GM18507 (cell line): ENCODE data around the gene ATXN1.
A peak's percentile ranks its signal among the peaks of the same experiment; 100 is the strongest.

Source experiments
- DNase-seq: peaks from one replicate; pipeline ENCODE4 v3.0.0; 2011; ENCODE audit warnings: low read depth; ENCODE audit not compliant: insufficient read length; ENCODE audit errors: extremely low spot score
- FAIRE-seq: peaks from 2 replicates; lab custom pipeline; 2011; peaks lifted over from hg19 to GRCh38; lab: Jason Lieb, UNC

The ATXN1 gene

DNA sequence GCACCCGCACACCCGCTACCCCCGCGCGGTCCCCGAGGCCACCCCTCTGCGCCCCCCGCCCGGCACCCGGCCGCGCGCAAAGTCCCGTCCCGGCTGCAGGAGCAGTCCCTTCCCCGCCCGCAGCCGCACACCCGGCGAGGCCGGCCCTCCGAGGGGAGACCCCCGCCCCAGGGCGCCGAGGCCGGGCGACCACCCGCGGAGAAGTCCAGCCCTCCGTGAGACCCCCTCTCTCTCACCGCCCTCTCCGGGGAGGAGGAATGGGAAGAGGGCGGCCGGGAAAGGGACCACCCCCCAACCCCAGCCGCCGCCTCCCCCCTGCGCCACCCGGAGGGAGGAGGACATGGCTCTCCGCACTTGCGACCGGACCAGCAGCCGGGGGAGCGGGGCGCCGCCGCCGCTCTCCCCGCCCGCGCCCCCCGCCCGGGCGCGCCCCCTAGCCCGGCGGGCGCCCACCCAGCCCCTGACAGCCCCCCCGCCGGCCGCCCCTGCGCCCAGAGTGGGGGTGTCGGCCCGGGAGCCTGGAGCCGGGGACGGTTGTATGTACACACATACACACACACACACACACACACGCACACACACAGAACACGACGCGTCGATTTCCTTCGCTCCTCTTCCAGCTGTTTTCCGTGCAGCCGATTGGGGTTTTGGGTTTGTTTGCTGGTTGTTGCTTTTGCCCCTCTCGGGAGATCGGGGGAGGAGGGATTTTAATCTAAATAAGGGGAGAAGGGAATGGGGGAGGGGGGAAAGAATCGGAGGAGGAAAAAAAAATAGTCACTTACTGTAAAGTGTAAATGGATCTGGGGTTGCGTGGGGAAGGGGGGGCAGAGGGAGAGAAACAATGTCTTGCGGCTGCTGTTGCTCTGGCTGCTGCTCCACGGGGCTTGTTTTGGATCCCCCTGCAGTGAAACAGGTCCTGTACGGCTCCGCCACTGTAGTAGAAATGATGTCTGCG lies at the start of gene ATXN1:
Gene ATXN1, minus strand, starts transcription at position 945 of the 955 bp plus-strand sequence.
- FAIRE-seq (peak; percentile 47), DNase-seq (no peak)

- FAIRE-seq, result no peak
Observed at GRCh38 chr6:16810411-16810810, 49.2 kb upstream of the ATXN1 start.

DNA sequence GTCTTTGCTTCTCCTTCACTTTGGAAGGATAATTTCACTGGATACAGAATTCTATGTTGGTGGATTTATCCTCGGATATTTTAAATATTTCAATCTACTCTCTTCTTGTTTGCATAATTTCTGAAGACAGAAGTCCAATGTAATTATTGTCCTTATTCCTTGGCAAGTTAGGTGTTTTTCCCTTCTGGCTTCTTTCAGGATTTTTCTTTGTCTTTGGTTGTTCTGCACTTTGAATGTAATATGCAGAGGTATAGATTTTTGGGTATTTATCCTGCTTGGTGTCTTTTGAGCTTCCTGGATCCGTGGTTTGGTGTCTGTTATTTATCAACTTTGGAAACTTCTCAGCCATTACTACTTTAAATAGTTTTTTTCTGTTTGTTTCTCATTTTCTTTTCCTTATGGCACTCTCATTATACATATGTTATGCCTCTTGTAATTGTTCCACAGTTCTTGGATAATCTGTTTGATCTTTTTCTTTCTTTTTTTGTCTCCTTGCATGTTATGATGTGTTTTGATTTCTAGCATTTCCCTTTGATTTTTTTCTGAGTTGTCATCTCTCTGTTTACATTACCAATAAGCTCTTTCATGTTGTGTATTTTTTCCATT lies 48.6 kb upstream of the ATXN1 start:
- DNase-seq (no peak), FAIRE-seq (no peak)

More at GRCh38 chr6:16810411-16810810, 49.2 kb upstream of the ATXN1 start:
- no peak for DNase-seq

GRCh38 chr6:16807956-16808355 lies 46.7 kb upstream of the ATXN1 start:
- FAIRE-seq (no peak), DNase-seq (no peak)

DNA sequence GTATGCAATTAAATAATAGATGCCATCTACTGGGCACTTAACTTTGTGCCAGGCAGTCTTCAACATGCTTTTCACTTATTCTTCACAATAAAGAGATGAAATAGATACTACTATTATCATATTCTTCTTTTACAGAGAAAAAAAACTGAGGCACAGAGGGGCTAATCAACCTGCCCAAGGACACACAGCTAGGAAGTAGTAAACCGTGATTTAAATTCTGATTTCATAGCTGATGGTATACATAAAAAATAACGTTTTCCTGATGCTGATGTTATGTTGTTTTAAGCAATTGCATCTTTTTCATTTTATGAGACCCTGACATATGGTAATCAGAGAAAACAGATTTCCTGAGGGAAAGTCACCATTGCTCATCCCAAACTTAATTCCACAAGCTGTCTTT lies 45.1 kb upstream of the ATXN1 start:
- DNase-seq, result no peak
- FAIRE-seq, result no peak

DNA sequence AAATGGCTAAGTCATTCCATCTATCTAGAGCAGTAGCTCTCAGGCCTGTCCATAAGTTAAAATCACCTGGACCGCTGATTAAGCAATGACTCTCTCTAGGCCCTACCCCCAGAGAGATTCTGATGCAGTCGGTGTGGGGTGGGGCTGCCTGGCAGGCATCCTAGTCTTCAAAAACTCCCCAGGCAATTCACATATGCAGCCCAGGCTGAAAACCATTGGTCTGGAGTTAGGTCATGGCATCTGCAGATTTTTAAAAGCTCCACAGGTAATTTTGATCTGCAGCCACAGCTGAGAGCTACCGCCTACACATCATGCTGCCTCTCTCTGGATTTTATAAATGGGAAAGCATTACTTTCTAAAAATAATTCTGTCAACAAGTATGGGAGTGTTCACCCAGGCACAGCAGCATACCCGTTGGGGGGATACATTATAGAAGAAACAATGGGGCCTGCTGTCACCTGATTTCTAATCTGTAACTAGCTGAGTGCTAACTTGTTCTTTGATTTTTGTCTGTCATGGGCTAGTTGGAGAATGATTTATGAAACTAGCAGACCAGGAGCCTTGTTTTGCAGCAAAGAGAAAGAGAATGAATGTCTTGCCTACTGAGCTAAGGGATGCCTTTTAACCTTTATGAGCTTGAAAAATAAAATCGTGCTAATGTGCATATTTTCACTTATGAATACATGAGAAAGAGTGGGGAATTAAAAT lies 44.1 kb upstream of the ATXN1 start:
- no peak for DNase-seq

GRCh38 chr6:16804546-16805242 lies 43.4 kb upstream of the ATXN1 start:
- DNase-seq (no peak), FAIRE-seq (no peak)

More for the DNA sequence above, 44.1 kb upstream of the ATXN1 start:
- no peak for FAIRE-seq

DNA sequence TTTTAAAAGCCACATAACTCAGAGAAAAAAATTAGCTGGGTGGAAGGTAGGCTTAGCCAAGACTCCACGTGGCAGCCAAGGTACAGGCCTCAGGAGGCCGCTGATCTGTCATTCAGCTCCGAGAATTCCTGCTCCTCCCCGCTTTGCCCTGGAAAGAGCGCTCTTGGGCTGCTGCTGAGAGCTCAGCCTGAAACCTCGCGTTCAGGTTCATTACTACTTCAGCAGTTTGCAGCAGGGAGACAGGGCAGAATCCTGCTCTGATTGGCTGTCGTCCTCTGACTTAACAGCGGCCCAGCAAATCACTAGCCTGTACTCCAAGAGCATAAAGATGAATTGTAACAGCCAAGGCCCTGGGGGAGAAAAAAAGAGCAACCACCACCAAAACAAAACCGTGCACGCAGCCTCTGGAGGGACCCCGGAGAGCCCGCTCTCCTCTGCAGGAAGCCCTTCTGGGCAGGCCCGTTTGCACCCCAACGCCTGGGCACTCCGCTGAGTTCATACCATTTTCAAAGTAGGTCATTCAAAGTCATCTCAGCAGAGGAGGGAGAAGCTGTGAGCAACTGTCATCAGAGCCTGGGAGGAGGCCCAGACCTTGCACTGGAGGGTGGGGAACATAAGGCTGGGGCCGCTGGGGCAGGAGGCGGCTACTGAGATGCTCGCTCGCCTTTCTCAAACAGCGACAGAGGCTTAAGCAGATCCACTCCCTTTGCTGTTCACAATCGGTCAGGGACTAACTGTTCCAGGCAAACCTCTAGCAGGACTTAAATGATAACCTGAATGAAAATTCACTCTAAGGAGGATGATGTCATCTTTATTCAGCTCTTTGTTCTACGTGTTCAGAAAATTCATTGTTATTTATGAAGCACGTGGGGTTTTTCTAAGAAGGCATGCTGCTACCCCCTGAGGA lies 42.3 kb upstream of the ATXN1 start:
- FAIRE-seq, result no peak

GRCh38 chr6:16802071-16802470 lies 40.8 kb upstream of the ATXN1 start:
- no peak for DNase-seq
- no peak for FAIRE-seq

More for the DNA sequence above, 42.3 kb upstream of the ATXN1 start:
- no peak for DNase-seq

- DNase-seq, result no peak
- no peak for FAIRE-seq
Observed at GRCh38 chr6:16800942-16801341, 39.7 kb upstream of the ATXN1 start.

DNA sequence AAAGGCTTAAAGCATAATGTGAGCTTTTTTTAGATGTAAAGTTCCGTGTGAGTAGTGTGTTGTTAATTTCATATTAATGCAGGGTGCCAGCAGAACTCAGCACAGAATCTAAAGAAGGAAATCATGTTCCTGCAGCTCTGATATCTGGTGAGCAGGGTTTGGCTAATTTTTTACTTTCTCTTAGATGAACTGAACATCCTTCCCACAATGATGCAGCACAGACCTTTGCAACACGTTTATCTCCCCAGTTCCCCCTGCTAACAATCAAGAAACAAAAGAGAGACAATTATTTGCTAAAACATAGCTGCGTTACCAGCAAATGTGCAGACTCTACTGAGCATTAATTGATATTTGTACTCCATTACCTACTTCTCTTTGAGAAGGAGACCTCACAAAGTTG lies 39.1 kb upstream of the ATXN1 start:
- DNase-seq (no peak), FAIRE-seq (no peak)

DNA sequence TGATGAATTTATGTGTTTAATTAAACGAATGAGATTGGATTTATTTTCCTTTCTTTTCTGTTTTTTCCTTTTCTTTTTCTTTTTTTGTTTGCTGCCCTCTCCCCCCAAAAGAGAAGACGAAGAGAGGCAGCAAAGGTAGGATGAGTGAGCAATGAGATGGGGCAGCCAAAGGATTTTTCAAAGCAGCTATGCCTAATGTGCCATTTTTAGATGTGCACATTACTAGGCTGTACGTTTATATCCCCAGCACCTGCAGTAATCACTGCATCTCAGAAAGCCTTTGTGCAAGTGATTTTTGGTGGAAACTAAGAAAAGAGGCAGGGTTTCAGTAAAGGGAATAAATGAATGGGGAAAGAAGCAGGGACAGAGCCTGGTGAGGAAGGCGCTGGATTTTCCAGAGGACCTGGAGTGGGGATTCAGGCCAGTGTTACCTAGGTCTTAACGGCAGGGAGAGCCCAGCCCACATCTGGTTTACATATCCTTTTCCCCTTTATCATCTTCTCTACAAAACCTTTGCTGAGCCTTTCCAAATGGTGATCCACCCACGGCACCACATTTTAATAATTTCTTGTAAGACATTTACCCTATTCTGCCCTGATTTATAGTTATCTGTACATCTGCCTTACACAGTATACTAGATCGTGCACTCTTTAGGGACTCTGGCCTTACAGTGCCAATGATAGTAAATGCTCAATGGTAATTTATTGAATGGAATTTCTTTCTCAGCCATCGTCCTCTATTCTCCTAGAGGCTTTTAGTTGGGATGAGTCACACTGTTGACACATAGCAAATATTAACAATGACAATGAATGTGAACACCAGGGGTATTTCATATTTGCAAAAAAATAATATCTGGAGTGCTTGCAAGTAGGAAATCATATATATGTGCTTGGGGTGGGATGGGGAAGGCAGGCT lies 38.3 kb upstream of the ATXN1 start:
- no peak for DNase-seq
- FAIRE-seq, result no peak

DNA sequence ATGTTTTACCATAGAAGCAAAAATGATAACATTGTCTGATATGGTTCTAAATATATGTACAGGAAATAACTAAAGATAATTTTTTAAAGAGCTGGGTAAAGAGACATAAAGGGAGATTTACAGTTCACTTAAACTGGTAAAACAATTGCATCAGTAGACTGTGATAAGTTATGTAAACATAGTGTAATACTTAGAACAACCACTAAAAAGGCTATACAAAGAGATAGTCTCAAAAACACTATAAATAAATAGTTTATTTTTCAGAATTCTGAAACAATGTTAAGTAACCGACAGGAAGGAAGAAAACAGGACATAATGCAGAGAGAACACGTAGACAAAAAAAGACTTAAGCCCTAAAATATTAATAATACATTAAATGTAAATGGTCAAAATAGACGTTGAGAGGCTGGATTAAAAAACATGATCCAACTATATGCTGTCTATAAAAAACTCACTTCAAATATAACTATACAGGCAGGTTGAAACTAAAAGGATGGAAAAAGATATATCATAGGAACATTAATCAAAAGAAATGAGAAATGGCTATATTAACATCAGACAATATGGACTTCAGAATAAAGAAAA lies 32.7 kb upstream of the ATXN1 start:
- FAIRE-seq (peak; percentile 35), DNase-seq (no peak)

DNA sequence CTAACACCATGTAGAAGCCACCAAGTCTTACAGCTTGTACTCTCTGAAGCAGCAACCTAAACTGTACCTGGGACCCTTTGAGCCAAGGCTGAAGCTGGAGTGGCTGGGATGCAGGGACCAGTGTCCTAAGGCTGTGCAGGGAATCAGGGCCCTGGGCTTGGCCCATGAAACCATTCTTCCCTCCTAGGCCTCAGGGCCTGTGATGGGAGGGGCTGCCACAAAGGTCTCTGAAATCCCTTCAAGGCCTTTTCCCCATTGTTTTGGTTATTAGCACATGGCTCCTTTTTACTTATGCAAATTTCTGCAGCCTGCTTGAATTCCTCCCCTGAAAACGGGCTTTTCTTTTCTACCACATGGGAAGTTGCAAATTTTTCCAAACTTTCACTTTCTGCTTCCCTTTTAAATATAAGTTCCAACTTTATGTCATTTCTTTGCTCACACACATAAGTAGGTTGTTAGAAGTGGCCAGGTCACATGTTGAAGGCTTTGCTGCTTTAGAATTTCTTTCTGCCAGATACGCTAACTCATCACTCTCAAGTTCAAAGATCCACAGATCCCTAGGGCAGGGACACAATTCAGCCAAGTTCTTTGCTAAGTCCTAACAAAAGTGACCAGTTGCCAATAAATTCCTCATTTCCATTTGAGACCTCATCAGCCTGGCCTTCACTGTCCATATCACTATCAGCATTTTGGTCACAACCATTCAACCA lies 28.2 kb upstream of the ATXN1 start:
- no peak for DNase-seq
- no peak for FAIRE-seq

GRCh38 chr6:16787128-16787682 lies 25.9 kb upstream of the ATXN1 start:
- no peak for FAIRE-seq
- DNase-seq, result no peak

DNA sequence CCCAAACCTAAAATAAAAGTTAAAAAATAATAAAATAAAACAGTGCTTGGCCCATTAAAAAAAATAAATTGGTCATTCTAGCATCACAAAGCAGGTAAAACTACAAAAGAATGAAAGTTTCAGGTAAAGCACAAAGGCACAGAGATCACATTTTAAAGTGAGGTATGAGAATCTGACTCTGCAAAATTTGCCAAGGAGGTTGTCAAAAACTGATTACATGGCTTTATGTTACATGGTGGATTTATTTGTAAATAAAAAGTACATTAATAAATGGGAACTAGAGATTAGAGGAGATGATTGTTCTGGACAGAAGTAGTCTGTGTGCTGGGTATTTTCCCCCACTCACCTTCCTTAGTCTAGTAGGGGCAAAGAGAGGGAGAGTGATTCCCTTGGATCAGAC lies 24.2 kb upstream of the ATXN1 start:
- no peak for FAIRE-seq
- DNase-seq, result no peak
